Left colon (tissue), 2 donors: ENCODE results near the gene LRRC23. TPM values are rescaled to one million over a fixed set of nuclear protein-coding genes. Genes with fewer than 3 reads are reported as not detected.
A peak's percentile ranks its signal among the peaks of the same experiment; 100 is the strongest.

Experiments used
- ATAC-seq: fragments of 200-7000 bp; cut with Tn5 transposase; one replicate; pipeline ENCODE4 v1.9.1; 2020; ENCODE audit warnings: mild to moderate bottlenecking, moderate library complexity
- DNase-seq, 2 donors: peaks; one replicate each; pipeline ENCODE4 v3.0.0-alpha.2; 2020
- intact Hi-C, 2 donors: fragments of 100-400 bp; cut with DNase I in 1 of 2; cut with micrococcal nuclease in 1 of 2; formaldehyde crosslinking; loops; one replicate each; pipeline versions ENCODE4 v1.11.2 to v1.14.0; 2022; cut with DNase I, micrococcal nuclease
- total RNA-seq, 2 donors: library from RNA; stranded (reverse); fragmentation: NEBNext Ultra II Directional; extraction: Animal tissue kit (Norgen Biotek cat#: 25700); gene quantifications; one replicate each; pipeline ENCODE4 v1.2.1, GENCODE V29; 2021
- donor health status: DM: no; HTN: no; CAD: no.
- donor health status: DM: yes; HTN: yes; CAD: no.

LRRC23 gene
- total RNA-seq, 2 donors from 2014 or later = 2.9 to 4.3 TPM

DNA sequence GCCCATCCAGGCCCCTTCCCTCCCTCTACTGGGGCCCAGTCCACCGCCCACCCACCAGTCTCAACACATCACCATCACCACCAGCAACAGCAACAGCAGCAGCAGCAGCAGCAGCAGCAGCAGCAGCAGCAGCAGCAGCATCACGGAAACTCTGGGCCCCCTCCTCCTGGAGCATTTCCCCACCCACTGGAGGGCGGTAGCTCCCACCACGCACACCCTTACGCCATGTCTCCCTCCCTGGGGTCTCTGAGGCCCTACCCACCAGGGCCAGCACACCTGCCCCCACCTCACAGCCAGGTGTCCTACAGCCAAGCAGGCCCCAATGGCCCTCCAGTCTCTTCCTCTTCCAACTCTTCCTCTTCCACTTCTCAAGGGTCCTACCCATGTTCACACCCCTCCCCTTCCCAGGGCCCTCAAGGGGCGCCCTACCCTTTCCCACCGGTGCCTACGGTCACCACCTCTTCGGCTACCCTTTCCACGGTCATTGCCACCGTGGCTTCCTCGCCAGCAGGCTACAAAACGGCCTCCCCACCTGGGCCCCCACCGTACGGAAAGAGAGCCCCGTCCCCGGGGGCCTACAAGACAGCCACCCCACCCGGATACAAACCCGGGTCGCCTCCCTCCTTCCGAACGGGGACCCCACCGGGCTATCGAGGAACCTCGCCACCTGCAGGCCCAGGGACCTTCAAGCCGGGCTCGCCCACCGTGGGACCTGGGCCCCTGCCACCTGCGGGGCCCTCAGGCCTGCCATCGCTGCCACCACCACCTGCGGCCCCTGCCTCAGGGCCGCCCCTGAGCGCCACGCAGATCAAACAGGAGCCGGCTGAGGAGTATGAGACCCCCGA is 32.2 kb downstream of the LRRC23 start:
- intact Hi-C loops = no loop called here
- ATAC-seq (peak; percentile 6), DNase-seq (no peak)

DNA sequence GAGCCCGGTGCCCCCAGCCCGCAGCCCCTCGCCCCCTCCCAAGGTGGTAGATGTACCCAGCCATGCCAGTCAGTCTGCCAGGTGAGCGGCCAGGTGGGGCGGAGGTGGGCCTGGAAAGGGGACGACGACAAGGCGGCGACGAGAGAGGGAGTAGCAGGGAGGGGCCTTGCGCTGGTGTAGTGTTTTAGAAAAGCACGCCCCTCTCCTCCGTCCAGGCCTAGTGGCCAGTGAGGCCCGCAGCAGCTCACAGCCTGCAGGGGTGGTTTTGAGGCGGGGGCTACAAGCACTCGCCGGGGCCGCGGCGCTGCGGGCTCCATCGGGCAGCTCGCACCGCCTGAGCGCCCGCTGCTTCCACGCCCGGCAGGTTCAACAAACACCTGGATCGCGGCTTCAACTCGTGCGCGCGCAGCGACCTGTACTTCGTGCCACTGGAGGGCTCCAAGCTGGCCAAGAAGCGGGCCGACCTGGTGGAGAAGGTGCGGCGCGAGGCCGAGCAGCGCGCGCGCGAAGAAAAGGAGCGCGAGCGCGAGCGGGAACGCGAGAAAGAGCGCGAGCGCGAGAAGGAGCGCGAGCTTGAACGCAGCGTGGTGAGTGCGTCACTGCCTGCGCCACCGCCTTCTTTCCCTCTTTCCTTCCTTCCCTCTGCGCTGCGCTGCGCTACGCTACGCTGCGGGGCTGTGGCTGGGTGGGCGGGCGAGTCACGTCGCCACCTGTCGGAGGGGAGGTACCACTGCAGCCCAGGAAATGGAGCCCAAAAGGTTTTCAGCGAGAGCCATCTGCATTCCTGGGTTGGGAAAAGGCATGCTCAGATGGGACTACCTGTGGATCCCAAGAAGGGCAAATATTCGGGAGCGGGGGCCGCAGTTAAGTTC is 33.1 kb downstream of the LRRC23 start:
- peak; percentile 87 for ATAC-seq
- intact Hi-C loops = no loop called here

DNA sequence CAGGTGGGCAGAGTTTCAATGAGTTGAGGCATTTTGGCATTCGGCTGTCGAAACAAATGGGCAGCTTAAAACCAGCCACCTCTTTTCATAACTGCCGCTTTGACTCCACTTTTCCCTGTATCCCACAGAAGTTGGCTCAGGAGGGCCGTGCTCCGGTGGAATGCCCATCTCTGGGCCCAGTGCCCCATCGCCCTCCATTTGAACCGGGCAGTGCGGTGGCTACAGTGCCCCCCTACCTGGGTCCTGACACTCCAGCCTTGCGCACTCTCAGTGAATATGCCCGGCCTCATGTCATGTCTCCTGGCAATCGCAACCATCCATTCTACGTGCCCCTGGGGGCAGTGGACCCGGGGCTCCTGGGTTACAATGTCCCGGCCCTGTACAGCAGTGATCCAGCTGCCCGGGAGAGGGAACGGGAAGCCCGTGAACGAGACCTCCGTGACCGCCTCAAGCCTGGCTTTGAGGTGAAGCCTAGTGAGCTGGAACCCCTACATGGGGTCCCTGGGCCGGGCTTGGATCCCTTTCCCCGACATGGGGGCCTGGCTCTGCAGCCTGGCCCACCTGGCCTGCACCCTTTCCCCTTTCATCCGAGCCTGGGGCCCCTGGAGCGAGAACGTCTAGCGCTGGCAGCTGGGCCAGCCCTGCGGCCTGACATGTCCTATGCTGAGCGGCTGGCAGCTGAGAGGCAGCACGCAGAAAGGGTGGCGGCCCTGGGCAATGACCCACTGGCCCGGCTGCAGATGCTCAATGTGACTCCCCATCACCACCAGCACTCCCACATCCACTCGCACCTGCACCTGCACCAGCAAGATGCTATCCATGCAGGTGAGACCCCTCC is 34.0 kb downstream of the LRRC23 start:
- no peak for DNase-seq
- intact Hi-C loops = no loop called here
- no peak for ATAC-seq

More for the DNA sequence above, 33.1 kb downstream of the LRRC23 start:
- peak; percentile 92 to 94 for DNase-seq

DNA sequence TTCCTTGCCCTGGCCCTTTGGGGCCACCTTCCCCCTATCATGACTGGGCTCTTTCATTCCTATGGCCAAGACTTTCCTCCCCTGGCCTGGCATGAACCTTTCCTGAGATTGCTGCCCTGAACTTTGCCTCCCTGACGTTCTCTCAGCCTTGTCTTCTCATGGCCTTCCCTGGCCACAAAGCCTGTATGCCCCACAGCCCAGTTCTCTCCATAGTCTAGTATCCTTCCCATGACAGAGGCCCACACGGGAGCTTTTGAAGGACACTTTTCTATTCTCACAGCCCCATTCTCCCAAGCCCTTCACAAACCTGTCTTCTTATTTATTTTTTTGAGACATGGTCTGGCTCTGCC is 34.5 kb downstream of the LRRC23 start:
- intact Hi-C loops = no loop called here
- ATAC-seq (no peak), DNase-seq (no peak)

DNA sequence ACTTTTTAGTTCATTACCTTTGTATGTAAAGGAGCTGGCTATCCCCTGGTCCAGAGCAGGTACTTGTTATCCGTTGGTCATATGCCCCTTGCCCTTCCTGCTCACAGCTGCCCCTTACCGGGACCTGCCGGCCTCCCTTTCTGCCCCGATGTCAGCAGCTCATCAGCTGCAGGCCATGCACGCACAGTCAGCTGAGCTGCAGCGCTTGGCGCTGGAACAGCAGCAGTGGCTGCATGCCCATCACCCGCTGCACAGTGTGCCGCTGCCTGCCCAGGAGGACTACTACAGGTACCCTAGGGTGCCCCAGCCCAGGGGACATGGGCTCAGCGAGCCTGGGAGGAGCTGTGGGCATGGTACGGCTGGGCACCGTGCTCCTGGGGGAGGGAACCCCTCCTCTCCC is 36.6 kb downstream of the LRRC23 start:
- ATAC-seq = no peak
- DNase-seq = peak in 1 of 2 donors; percentile 19
- intact Hi-C loops = no loop called here

DNA sequence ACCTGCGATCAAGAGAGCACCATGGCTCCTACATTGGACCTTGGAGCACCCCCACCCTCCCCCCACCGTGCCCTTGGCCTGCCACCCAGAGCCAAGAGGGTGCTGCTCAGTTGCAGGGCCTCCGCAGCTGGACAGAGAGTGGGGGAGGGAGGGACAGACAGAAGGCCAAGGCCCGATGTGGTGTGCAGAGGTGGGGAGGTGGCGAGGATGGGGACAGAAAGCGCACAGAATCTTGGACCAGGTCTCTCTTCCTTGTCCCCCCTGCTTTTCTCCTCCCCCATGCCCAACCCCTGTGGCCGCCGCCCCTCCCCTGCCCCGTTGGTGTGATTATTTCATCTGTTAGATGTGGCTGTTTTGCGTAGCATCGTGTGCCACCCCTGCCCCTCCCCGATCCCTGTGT is 37.2 kb downstream of the LRRC23 start:
- DNase-seq (peak in 1 of 2 donors; percentile 18), ATAC-seq (no peak)
- intact Hi-C loops = no loop called here

DNA sequence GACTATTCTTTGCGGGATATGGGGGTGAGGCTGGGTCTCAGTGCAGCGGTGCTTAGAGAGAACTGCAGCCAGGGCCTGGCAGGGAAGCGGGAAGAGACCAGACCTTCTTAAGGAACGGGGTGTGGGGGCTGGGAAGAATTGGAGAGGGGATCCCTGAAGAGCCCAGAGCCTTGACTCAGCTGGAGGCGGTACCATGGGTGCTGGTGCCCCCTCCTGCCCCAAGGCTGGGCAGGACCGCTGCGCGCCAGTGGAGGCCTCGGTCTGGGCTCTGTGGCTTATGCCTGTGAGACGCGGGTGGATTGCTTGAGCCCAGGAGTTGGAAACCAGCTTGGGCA is 37.7 kb downstream of the LRRC23 start:
- no peak for DNase-seq
- intact Hi-C loops = no loop called here
- ATAC-seq = no peak

DNA sequence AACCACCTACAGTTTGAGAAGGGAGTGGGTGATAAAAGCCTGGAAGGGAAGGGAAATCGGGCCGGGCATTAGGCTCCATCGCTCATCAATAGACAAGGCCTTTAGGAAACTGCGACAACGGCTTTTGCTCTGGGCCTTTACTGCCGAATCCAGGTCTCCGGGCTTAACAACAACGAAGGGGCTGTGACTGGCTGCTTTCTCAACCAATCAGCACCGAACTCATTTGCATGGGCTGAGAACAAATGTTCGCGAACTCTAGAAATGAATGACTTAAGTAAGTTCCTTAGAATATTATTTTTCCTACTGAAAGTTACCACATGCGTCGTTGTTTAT is 38.7 kb downstream of the LRRC23 start:
- DNase-seq (peak; percentile 77 to 90), ATAC-seq (peak; percentile 41)

DNA sequence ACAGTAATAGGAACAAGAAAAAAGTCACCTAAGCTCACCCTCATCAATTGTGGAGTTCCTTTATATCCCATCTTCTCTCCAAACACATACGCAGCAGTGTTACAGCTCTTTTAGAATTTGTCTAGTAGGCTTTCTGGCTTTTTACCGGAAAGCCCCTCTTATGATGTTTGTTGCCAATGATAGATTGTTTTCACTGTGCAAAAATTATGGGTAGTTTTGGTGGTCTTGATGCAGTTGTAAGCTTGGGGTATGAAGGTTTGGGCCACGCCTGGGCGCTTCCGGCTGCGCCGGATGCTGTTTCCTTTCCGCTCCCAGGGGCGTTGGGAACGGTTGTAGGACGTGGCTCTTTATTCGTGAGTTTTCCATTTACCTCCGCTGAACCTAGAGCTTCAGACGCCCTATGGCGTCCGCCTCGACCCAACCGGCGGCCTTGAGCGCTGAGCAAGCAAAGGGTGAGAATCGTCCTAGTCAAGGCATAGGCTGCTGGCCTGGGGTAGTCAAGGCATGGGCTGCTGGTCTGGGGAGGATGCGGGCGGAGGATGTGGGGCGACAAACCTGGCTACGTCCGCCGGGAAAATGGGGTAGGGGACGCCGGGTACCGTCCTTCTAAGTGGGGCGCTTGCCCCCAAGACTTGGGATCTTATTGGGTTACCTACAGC is 39.2 kb downstream of the LRRC23 start, which contains the start of the genes C12orf57 and RNU7-1:
TSS of gene C12orf57 (plus strand) at position 301 of the 659 bp plus-strand sequence. CDS start at position 401, 100 bp downstream.
TSS of gene RNU7-1 (plus strand) at position 95 of the 659 bp plus-strand sequence.
- peak; percentile 44 for ATAC-seq
- intact Hi-C loops = no loop called here
- DNase-seq = peak; percentile 80

More for the DNA sequence above, 38.7 kb downstream of the LRRC23 start:
- intact Hi-C loops = no loop called here

DNA sequence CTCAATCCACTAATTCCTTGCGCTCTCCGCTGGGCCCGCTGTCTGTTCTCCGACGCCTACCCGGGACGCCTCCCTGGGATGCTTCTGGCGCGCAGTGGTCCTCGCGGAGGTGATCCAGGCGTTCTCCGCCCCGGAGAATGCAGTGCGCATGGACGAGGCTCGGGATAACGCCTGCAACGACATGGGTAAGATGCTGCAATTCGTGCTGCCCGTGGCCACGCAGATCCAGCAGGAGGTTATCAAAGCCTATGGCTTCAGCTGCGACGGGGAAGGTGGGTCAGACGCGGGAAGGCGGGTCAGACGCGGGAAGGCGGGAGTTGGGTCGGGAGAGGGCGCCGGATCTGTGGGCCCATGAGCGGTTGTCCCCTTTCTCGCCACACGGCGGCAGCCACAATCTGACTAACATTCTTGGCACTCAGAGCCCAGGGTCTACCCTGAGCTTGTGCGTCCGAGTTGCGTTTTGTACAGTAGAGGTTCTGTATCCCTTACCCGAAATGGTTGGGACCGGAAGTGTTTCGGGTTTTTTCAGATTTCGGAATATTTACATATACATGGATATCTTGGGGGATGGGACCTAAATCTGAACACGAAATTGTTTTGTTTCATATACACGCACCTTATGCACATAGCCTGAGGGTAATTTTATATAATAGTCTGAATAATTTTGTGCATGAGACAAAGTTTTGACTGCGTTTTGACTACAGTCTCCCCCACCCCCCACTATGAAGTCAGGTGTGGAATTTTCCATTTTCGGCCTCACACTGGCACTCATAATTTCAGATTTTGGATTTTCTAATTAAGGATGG is 40.0 kb downstream of the LRRC23 start:
- ATAC-seq (peak; percentile 56), DNase-seq (peak; percentile 95)
- intact Hi-C loops = no loop called here

DNA sequence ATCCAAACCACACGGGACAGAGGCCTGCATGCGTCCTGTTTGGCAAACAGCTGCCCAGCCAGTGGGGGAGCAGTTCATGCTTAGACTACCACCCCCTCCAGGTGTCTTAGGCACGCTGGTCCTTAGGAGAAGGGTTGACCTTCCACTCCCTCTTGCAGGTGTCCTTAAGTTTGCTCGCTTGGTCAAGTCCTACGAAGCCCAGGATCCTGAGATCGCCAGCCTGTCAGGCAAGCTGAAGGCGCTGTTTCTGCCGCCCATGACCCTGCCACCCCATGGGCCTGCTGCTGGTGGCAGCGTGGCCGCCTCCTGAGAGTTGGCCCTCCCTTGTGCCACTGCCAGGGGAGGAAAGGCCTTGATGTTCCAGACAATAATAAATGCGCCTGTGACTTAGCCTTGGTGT is 41.0 kb downstream of the LRRC23 start:
- ATAC-seq (no peak), DNase-seq (no peak)
- intact Hi-C loops = no loop called here

DNA sequence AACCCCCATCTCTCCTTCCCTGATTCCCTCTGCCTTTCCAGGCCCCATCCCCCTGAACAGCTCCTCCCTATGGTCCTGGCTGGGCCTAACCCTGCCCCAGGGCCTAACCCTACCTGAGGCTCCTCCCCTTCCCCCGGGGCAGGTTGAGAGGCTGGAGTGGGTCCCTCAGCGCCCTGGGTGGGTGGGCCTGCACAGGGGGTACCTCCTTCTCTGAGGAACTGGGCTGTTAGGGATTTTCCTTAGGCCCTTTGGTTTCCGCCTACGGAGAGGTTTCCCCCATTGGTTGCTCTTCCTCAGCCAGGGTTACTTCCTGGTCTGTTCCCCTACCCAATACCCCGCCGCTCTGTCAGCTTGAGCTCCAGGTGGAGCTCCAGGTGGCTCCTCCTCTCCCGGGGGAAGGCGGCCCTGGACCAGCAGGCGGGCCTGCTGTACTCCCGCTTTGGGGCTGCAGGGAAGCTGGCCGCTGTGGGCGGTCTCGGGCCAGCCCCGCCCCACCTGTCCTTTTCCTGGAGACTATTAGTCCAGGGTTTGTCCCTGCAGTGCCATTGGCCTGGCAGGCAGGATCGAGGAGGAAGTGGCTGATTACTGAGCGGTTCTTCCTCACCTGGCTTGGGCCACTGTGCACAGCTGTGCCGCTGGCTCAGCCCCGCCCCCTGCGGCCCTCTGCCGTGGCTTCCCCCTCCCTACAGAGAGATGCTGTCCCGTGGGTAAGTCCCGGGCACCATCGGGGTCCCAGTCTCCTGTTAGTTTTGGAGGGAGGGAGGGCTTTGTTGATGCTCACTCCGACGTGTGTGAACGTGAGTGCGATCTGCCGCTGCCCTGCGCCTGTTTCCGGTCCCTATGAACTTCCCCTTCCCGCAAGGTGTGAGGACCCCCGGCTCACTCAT is 41.7 kb downstream of the LRRC23 start:
- peak; percentile 92 to 96 for DNase-seq
- peak; percentile 73 for ATAC-seq
- intact Hi-C loops = no loop called here

DNA sequence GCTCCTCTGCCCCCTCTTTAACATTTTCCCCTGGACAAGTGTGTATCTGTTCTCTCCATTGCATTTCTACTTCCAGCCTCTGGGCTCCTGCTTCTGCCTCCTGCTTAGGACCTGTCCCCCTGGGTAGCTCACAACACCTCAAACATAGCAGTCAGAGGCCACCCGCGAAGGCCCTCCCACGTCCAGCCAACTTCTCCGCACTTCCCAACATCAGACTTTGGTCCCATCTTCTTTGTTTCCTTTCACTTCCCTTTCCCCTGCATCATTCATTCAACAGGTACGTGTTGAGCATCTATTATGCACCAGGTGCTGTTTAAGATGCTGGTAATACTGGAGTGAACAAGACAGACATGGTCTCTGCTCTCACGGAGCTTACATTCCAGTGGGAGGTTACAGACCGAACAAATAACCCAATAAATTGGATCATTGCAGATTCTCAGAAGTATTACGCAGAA is 42.3 kb downstream of the LRRC23 start:
- DNase-seq (no peak), ATAC-seq (no peak)
- intact Hi-C loops = no loop called here

DNA sequence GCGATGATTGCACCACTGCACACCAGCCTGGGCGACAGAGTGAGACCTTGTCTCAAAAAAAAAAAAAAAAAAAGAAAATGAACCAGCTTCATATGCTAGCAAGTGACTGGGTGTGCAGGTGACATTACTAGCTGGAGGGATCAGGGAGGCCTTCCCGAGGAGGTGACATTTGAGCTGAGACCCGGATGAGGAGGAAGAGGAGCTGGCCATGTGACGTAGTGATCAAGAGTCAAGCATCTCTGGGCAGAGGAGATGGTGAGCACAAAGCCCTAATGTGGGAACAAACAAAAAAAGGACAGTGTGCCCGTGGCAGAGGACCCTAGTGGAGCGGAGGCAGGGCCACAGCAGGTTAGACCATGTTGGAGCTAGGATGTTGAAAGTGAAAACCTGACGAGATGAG is 43.0 kb downstream of the LRRC23 start:
- DNase-seq (no peak), ATAC-seq (no peak)
- intact Hi-C loops = no loop called here

DNA sequence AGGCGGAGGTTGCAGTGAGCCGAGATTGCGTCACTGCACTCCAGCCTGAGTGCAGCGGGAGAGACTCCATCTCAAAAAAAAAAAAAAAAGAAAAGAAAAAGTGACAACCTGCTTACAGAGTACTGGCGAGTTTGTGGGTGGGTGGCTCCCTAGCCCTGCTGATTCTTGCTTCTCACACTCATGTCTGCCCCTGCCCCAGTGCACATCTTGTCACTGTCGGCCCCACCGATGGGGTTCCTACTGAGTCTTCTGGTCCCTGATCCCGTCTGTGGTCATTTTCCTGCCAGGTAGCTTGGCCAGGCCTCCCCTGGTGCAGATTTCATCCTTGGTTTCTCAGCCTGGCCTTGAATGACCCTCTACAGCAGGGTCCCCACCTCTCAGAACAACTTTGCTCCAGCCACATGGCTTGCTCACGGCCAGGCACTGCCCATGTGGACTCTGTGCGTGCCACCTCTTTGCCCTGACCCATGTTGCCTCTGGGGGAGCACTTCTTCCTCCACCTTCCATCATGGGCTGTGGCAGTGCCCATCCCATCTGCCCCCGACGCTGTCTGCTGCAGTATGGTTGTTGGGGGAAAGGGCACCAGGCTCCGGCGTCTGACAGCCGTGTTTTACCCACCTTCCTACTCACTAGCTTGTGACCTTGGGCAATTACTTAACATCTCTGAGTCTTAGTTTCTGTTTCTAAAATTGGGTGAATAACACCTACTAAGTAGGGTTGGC is 44.4 kb downstream of the LRRC23 start:
- DNase-seq (no peak), ATAC-seq (no peak)
- intact Hi-C loops = no loop called here

DNA sequence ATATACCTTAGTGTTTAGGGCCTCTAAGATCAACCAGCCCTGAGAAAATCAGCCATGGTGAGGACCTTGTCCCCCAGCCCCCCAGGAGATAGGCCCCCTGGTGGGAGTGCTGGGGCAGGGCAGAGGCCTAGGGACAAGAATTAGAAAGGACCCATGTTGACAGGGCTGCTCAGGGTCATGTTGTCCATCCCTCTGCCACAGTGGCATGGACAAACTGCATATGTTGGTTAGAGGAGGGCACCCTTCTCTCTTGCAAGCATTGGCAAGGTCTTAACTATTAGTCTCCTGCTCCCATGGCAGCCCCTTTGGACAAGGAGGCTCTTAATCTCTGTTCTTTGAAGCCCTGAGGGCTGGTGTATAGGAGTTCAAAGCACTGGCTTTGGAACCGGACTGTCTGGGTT is 45.8 kb downstream of the LRRC23 start:
- intact Hi-C loops = loop anchor here in 1 of 2 donors (10.0 kb wide), 1 partner anchor 154 kb away; the partner anchor contains the start of gene C1RL
- ATAC-seq (no peak), DNase-seq (no peak)
